ENCODE results near the gene PHF14. TPM values are rescaled to one million over a fixed set of nuclear protein-coding genes. Genes with fewer than 3 reads are reported as not detected.

Gene PHF14
- total RNA-seq, 1 experiment from 2014 or later, result 182 TPM

- H4K20me1 ChIP-seq (ENCODE audit: insufficient read depth, low read depth, low read length), result no peaks in the 10 kb centered on the region
- no peak overlapping the region for H3K27ac ChIP-seq (ENCODE audit: low read length)
- H3K36me3 ChIP-seq (ENCODE audit: insufficient read depth, low read length), result no peaks in the 10 kb centered on the region
- H3K27me3 ChIP-seq (ENCODE audit: low read length), result no peaks in the 10 kb centered on the region
- no peak overlapping the region for H3K4me3 ChIP-seq (ENCODE audit: low read length)
- no peaks in the 10 kb centered on the region for H3K79me2 ChIP-seq (ENCODE audit: low read length)
- no peaks in the 10 kb centered on the region for H3K9me2 ChIP-seq (replicated peaks; ENCODE audit: insufficient read depth, low read length)
- DNase-seq, result peak; percentile 92
- H3K9ac ChIP-seq (ENCODE audit: low read length), result peak overlapping the region; percentile 20; the same call in 1 of the 2 replicates
- H3K9me3 ChIP-seq (ENCODE audit: low read length), result no peaks in the 10 kb centered on the region
- H2AFZ ChIP-seq (ENCODE audit: low read length), result peak overlapping the region; percentile 76
- peaks cover 38% of the 10 kb centered on the region for H3K4me1 ChIP-seq (ENCODE audit: low read length)
- H3K4me2 ChIP-seq (ENCODE audit: low read depth, low read length, poor library complexity, severe bottlenecking), result peak overlapping the region; percentile 51
These were observed 238.5 kb downstream of the PHF14 start for GRCh38 chr7:11212080-11212711.

GRCh38 chr7:11212816-11213215, 239.1 kb downstream of the PHF14 start:
- Histone ChIP-seq H3K4me3 (ENCODE audit: low read length) (no peak overlapping the region), H3K9me3 (ENCODE audit: low read length) (no peaks in the 10 kb centered on the region), H3K79me2 (ENCODE audit: low read length) (no peaks in the 10 kb centered on the region), H3K36me3 (ENCODE audit: insufficient read depth, low read length) (no peaks in the 10 kb centered on the region), H3K4me2 (ENCODE audit: low read depth, low read length, poor library complexity, severe bottlenecking) (peak overlapping the region; percentile 51), H3K9me2 (replicated peaks; ENCODE audit: insufficient read depth, low read length) (no peaks in the 10 kb centered on the region), H3K27me3 (ENCODE audit: low read length) (no peaks in the 10 kb centered on the region), H3K4me1 (ENCODE audit: low read length) (peaks cover 38% of the 10 kb centered on the region), H4K20me1 (ENCODE audit: insufficient read depth, low read depth, low read length) (no peaks in the 10 kb centered on the region), H2AFZ (ENCODE audit: low read length) (no peak overlapping the region), H3K9ac (ENCODE audit: low read length) (no peak overlapping the region), H3K27ac (ENCODE audit: low read length) (no peak overlapping the region)
- no peak for DNase-seq

GRCh38 chr7:11213266-11213665, 239.6 kb downstream of the PHF14 start:
- Histone ChIP-seq H3K4me3 (ENCODE audit: low read length) (no peak overlapping the region), H3K27ac (ENCODE audit: low read length) (no peak overlapping the region), H3K4me2 (ENCODE audit: low read depth, low read length, poor library complexity, severe bottlenecking) (no peak overlapping the region), H3K9me3 (ENCODE audit: low read length) (no peaks in the 10 kb centered on the region), H3K9ac (ENCODE audit: low read length) (no peak overlapping the region), H3K4me1 (ENCODE audit: low read length) (peaks cover 38% of the 10 kb centered on the region), H3K79me2 (ENCODE audit: low read length) (no peaks in the 10 kb centered on the region), H3K27me3 (ENCODE audit: low read length) (no peaks in the 10 kb centered on the region), H3K36me3 (ENCODE audit: insufficient read depth, low read length) (no peaks in the 10 kb centered on the region), H4K20me1 (ENCODE audit: insufficient read depth, low read depth, low read length) (no peaks in the 10 kb centered on the region), H2AFZ (ENCODE audit: low read length) (no peak overlapping the region), H3K9me2 (replicated peaks; ENCODE audit: insufficient read depth, low read length) (no peaks in the 10 kb centered on the region)
- no peak for DNase-seq

GRCh38 chr7:11216276-11216675, 242.6 kb downstream of the PHF14 start:
- no peaks in the 10 kb centered on the region for H3K79me2 ChIP-seq (ENCODE audit: low read length)
- H3K4me2 ChIP-seq (ENCODE audit: low read depth, low read length, poor library complexity, severe bottlenecking), result no peak overlapping the region
- H3K4me1 ChIP-seq (ENCODE audit: low read length), result peaks cover 17% of the 10 kb centered on the region
- H3K9ac ChIP-seq (ENCODE audit: low read length), result no peak overlapping the region
- H3K27ac ChIP-seq (ENCODE audit: low read length), result no peak overlapping the region
- H3K9me3 ChIP-seq (ENCODE audit: low read length), result no peaks in the 10 kb centered on the region
- H3K36me3 ChIP-seq (ENCODE audit: insufficient read depth, low read length), result no peaks in the 10 kb centered on the region
- H3K9me2 ChIP-seq (replicated peaks; ENCODE audit: insufficient read depth, low read length), result no peaks in the 10 kb centered on the region
- H4K20me1 ChIP-seq (ENCODE audit: insufficient read depth, low read depth, low read length), result no peaks in the 10 kb centered on the region
- H2AFZ ChIP-seq (ENCODE audit: low read length), result no peak overlapping the region
- no peak for DNase-seq
- H3K27me3 ChIP-seq (ENCODE audit: low read length), result no peaks in the 10 kb centered on the region
- no peak overlapping the region for H3K4me3 ChIP-seq (ENCODE audit: low read length)

GRCh38 chr7:11217848-11218565, 244.3 kb downstream of the PHF14 start:
- no peak overlapping the region for H3K9ac ChIP-seq (ENCODE audit: low read length)
- H4K20me1 ChIP-seq (ENCODE audit: insufficient read depth, low read depth, low read length), result no peaks in the 10 kb centered on the region
- H3K27ac ChIP-seq (ENCODE audit: low read length), result no peak overlapping the region
- DNase-seq, result no peak
- H3K9me3 ChIP-seq (ENCODE audit: low read length), result no peaks in the 10 kb centered on the region
- no peak overlapping the region for H3K4me2 ChIP-seq (ENCODE audit: low read depth, low read length, poor library complexity, severe bottlenecking)
- no peaks in the 10 kb centered on the region for H3K27me3 ChIP-seq (ENCODE audit: low read length)
- no peaks in the 10 kb centered on the region for H3K9me2 ChIP-seq (replicated peaks; ENCODE audit: insufficient read depth, low read length)
- peaks cover 11% of the 10 kb centered on the region for H3K4me1 ChIP-seq (ENCODE audit: low read length)
- no peak overlapping the region for H3K4me3 ChIP-seq (ENCODE audit: low read length)
- no peak overlapping the region for H2AFZ ChIP-seq (ENCODE audit: low read length)
- H3K79me2 ChIP-seq (ENCODE audit: low read length), result no peaks in the 10 kb centered on the region
- H3K36me3 ChIP-seq (ENCODE audit: insufficient read depth, low read length), result no peaks in the 10 kb centered on the region

Data from Karpas-422 (cell line).